OCI-LY3 (cell line): Measurements from ENCODE around the gene DCPS.
A peak's percentile ranks its signal among the peaks of the same experiment; 100 is the strongest.

Experiments used
- H2AFZ ChIP-seq: fragments of 200-600, 300-600 bp; shearing (Covaris generic); 2 replicates; pipeline ENCODE4 v1.6.0; 2014; ENCODE audit warnings: antibody characterized with exemption, low read depth, low read length
- H3K27ac ChIP-seq: fragments of 200-600, 300-600 bp; sonication (generic); 2 replicates; pipeline ENCODE4 v1.5.1; 2014; ENCODE audit warnings: mild to moderate bottlenecking, low read length, moderate library complexity, mixed read lengths
- H3K27me3 ChIP-seq: fragments of 200-600, 300-600 bp; sonication (generic); 2 replicates; pipeline ENCODE4 v1.6.1; 2014; ENCODE audit warnings: low read depth, low read length, mixed read lengths
- H3K36me3 ChIP-seq: fragments of 200-600, 300-600 bp; sonication (generic); replicated peaks from 2 replicates; pipeline ENCODE3; 2014; ENCODE audit warnings: low read depth, low read length, mixed read lengths
- H3K4me1 ChIP-seq: fragments of 300-600, 200-600 bp; sonication (generic); 2 replicates; pipeline ENCODE4 v1.6.1; 2014; ENCODE audit warnings: low read length, mixed read lengths
- H3K4me2 ChIP-seq: fragments of 200-600, 300-600 bp; sonication (generic); 2 replicates; pipeline ENCODE4 v1.6.1; 2014; ENCODE audit warnings: low read length, mixed read lengths
- H3K4me3 ChIP-seq: fragments of 300-600, 200-600 bp; sonication (generic); 2 replicates; pipeline ENCODE4 v1.5.1; 2014; ENCODE audit warnings: antibody characterized with exemption, mild to moderate bottlenecking, low read length, moderate library complexity
- H3K79me2 ChIP-seq: fragments of 300-600, 200-600 bp; shearing (Covaris generic); 2 replicates; pipeline ENCODE4 v1.6.1; 2014; ENCODE audit warnings: mild to moderate bottlenecking, low read length, mixed read lengths
- H3K9ac ChIP-seq: fragments of 300-600, 200-600 bp; shearing (Covaris generic); 2 replicates; pipeline ENCODE4 v1.6.0; 2014; ENCODE audit warnings: mild to moderate bottlenecking, low read length, moderate library complexity
- H3K9me3 ChIP-seq: fragments of 200-600, 300-600 bp; shearing (Covaris generic); 2 replicates; pipeline ENCODE4 v1.6.1; 2014; ENCODE audit warnings: low read length, mixed read lengths; ENCODE audit not compliant: insufficient read depth
- H4K20me1 ChIP-seq: fragments of 200-600, 300-600 bp; sonication (generic); 2 replicates; pipeline ENCODE4 v1.6.1; 2016; ENCODE audit warnings: low read length, mixed read lengths; ENCODE audit not compliant: insufficient read depth
- EZH2phosphoT487 ChIP-seq: fragments of 200-600 bp; shearing (Covaris generic); IDR thresholded peaks from 2 replicates; pipeline ENCODE4 v1.6.1; 2018; ENCODE audit warnings: antibody characterized with exemption, mixed run types, low read depth
- TF ChIP-seq, protein P1 (sequence below): fragments of 200-600, 300-600 bp; sonication (generic); IDR thresholded peaks from 2 replicates; pipeline ENCODE4 v1.5.1; 2014; ENCODE audit warnings: antibody characterized with exemption, low read length, low read depth

The DCPS gene

GRCh38 chr11:126311401-126312291 is 7.8 kb downstream of the DCPS start:
- peaks cover 48% of the 10 kb centered on the region for H3K36me3 ChIP-seq
- TF ChIP-seq, protein P1, sequence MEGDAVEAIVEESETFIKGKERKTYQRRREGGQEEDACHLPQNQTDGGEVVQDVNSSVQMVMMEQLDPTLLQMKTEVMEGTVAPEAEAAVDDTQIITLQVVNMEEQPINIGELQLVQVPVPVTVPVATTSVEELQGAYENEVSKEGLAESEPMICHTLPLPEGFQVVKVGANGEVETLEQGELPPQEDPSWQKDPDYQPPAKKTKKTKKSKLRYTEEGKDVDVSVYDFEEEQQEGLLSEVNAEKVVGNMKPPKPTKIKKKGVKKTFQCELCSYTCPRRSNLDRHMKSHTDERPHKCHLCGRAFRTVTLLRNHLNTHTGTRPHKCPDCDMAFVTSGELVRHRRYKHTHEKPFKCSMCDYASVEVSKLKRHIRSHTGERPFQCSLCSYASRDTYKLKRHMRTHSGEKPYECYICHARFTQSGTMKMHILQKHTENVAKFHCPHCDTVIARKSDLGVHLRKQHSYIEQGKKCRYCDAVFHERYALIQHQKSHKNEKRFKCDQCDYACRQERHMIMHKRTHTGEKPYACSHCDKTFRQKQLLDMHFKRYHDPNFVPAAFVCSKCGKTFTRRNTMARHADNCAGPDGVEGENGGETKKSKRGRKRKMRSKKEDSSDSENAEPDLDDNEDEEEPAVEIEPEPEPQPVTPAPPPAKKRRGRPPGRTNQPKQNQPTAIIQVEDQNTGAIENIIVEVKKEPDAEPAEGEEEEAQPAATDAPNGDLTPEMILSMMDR, result no peak
- no peak for TF ChIP-seq EZH2phosphoT487
- peaks cover 27% of the 10 kb centered on the region for H3K79me2 ChIP-seq
- no peak overlapping the region for H3K4me3 ChIP-seq
- peak overlapping the region; percentile 26 for H3K4me2 ChIP-seq
- no peak overlapping the region for H2AFZ ChIP-seq
- H3K9me3 ChIP-seq, result no peaks in the 10 kb centered on the region
- H3K9ac ChIP-seq, result peak overlapping the region; percentile 18; the same call in 1 of the 2 replicates
- peaks cover 47% of the 10 kb centered on the region for H3K4me1 ChIP-seq
- peak overlapping the region; percentile 77 for H3K27ac ChIP-seq
- H3K27me3 ChIP-seq, result no peaks in the 10 kb centered on the region
- H4K20me1 ChIP-seq, result peaks cover 26% of the 10 kb centered on the region

GRCh38 chr11:126312961-126313360 is 9.1 kb downstream of the DCPS start:
- peaks cover 52% of the 10 kb centered on the region for H3K36me3 ChIP-seq
- peak overlapping the region; percentile 43 for H3K4me2 ChIP-seq
- H3K9ac ChIP-seq, result peak overlapping the region; percentile 5; the same call in 1 of the 2 replicates
- peaks cover 25% of the 10 kb centered on the region for H4K20me1 ChIP-seq
- H3K4me1 ChIP-seq, result peaks cover 56% of the 10 kb centered on the region
- H3K4me3 ChIP-seq, result no peak overlapping the region
- peaks cover 31% of the 10 kb centered on the region for H3K79me2 ChIP-seq
- TF ChIP-seq, protein P1, result no peak
- TF ChIP-seq EZH2phosphoT487, result no peak
- peak overlapping the region; percentile 58; the same call in 1 of the 2 replicates for H3K27ac ChIP-seq
- H3K27me3 ChIP-seq, result no peaks in the 10 kb centered on the region
- no peaks in the 10 kb centered on the region for H3K9me3 ChIP-seq
- no peak overlapping the region for H2AFZ ChIP-seq

DNA sequence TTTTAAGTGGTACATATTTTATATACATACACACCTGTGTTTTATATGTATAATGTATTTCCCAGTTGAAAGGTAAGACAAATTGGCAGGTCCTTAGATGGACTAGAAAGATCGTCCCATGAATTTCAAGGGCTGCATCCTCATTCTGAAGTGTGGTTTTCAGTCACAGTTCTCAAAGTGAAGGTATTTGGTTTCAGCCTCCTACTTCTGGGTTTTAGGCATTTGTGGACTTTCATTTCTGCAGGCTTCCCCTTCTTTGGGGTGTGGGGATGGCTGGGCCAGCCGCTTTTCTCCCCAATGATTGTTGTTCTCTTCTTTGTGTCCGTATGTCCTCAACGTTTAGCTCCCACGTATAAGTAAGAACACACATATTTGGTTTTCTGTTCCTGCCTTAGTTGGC is 10.0 kb downstream of the DCPS start:
- Histone ChIP-seq H3K27ac (peak overlapping the region; percentile 58), H3K27me3 (no peaks in the 10 kb centered on the region), H3K9me3 (no peaks in the 10 kb centered on the region), H3K4me1 (peaks cover 65% of the 10 kb centered on the region), H2AFZ (no peak overlapping the region), H3K4me2 (peak overlapping the region; percentile 43), H3K36me3 (peaks cover 50% of the 10 kb centered on the region), H3K4me3 (no peak overlapping the region), H3K9ac (no peak overlapping the region), H3K79me2 (peaks cover 40% of the 10 kb centered on the region), H4K20me1 (peaks cover 29% of the 10 kb centered on the region; the same call in 1 of the 2 replicates)
- TF ChIP-seq, protein P1, result no peak
- no peak for TF ChIP-seq EZH2phosphoT487

GRCh38 chr11:126317432-126317755 is 13.5 kb downstream of the DCPS start:
- H3K4me3 ChIP-seq, result no peak overlapping the region
- TF ChIP-seq, protein P1, result no peak
- no peak for TF ChIP-seq EZH2phosphoT487
- no peaks in the 10 kb centered on the region for H3K27me3 ChIP-seq
- peaks cover 18% of the 10 kb centered on the region; the same call in 1 of the 2 replicates for H4K20me1 ChIP-seq
- peaks cover 53% of the 10 kb centered on the region for H3K36me3 ChIP-seq
- peaks cover 58% of the 10 kb centered on the region for H3K79me2 ChIP-seq
- peaks cover 46% of the 10 kb centered on the region for H3K4me1 ChIP-seq
- H2AFZ ChIP-seq, result no peak overlapping the region
- H3K4me2 ChIP-seq, result no peak overlapping the region
- H3K9ac ChIP-seq, result no peak overlapping the region
- H3K9me3 ChIP-seq, result no peaks in the 10 kb centered on the region
- no peak overlapping the region for H3K27ac ChIP-seq
